ENCODE measurements around the gene CASZ1. TPM values are rescaled to one million over a fixed set of nuclear protein-coding genes. Genes with fewer than 3 reads are reported as not detected.
A peak's percentile ranks its signal among the peaks of the same experiment; 100 is the strongest.

CASZ1 gene
- total and polyA plus RNA-seq, 4 donors: 3.4 to 39.0 (median 13.8) TPM

DNA sequence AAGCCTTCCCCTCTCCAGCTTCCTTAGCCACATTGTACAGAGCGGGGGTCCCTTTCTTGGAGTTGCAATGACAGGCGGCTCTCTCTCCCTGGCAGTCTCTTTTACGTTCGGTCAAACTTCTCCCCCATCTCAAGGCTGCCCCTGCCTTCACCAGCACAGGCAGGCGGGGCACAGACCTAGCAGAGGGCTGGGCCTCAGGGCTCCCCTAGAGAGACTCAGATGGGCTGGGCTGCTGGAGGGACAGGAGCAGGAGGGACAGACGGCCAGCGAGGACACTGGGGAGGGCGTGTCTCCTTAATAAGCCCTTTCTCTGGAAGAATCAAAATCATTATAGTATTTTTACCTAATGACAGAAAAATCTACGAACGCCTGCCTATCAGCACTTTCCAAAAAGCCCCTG, 79.6 kb downstream of the CASZ1 start:
- Histone ChIP-seq H3K9me3 (ENCODE audit: control insufficient read depth, low read length) (no peaks in the 10 kb centered on the region), H3K36me3 (ENCODE audit: control insufficient read depth in 1 of 2, insufficient read depth in 2 of 2, low read length in 1 of 2) (no peaks in the 10 kb centered on the region), H3K4me3 (ENCODE audit: low read length in 2 of 2) (no peak overlapping the region), H3K27me3 (ENCODE audit: control insufficient read depth in 1 of 2, insufficient read depth in 2 of 2, low read length in 1 of 2) (no peaks in the 10 kb centered on the region), H3K27ac (ENCODE audit: low read depth in 1 of 2, low read length in 2 of 2) (no peak overlapping the region), H3K4me1 (ENCODE audit: control insufficient read depth in 1 of 2, insufficient read depth in 2 of 2, low read length in 2 of 2) (no peaks in the 10 kb centered on the region)
- intact Hi-C loops (cut with DNase I): no loop called here
- DNase-seq (no peak), ATAC-seq (ENCODE audit: low FRiP score) (no peak)
- 64% methylated on average over 10 of the region's 10 CpGs for WGBS, 2 donors

DNA sequence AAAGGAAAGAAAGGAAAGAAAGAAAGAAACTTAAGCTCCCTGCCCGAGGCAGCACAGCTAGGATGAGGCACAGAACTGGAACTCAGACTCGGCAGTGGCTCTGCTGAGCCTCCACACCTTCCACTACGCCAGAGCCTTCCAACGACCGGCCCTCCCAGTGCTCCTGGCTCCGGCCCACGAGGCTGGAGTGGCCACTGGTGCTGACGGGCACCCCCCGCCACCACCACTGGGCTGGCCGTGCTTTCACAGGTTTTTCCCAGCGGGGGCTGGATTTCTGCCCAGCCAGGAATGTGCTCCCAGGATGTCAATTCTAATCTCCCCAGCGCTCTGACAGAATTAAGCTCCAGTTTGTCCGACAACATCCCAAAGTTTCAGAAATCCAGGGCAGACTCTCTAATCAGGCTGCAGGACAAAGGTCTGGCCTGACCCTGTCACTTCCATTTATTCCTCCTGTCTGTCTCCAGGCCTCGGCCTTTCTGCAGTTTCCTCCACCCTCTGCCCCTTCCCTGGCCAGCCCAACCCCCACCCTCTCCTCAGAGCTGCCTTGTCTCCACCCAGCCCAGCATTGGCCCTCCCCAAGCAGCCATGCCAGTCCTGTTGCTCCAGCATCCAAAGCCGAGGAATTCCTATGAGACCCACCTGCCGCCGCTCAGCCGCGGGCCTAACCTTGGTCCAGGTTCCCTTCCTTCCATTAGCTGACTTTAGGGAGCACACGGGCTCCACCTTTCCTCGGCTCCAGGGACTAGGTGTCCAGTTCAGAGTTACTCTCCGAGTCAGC, 81.9 kb downstream of the CASZ1 start:
- no peak overlapping the region for H3K4me3 ChIP-seq (ENCODE audit: low read length in 2 of 2)
- 33 to 39% methylated on average over 22 of the region's 22 CpGs for WGBS, 2 donors

DNA sequence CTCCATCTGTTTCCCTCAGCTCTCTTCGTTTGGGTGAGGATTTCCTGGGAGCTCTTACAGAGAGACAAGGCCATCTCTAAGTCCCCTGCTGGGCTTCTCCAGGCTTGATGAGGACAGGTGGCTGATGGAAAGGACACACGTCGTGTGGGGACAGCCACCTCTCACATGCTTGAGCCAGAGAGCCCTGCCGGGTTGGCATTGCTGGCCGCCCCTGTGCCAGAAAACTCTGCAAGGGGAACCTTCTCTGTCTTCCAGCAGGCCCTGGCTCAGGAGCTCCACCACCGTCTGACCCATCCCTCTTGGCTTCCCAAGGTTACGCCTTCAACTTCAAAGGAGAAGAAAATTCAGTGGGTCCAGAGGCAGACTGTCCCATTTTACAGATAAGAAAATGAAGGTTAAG, 82.8 kb downstream of the CASZ1 start:
- Histone ChIP-seq H3K9me3 (ENCODE audit: control insufficient read depth, low read length) (no peaks in the 10 kb centered on the region), H3K4me3 (ENCODE audit: low read length in 2 of 2) (no peak overlapping the region), H3K27me3 (ENCODE audit: control insufficient read depth in 1 of 2, insufficient read depth in 2 of 2, low read length in 1 of 2) (no peaks in the 10 kb centered on the region), H3K27ac (ENCODE audit: low read depth in 1 of 2, low read length in 2 of 2) (no peak overlapping the region), H3K36me3 (ENCODE audit: control insufficient read depth in 1 of 2, insufficient read depth in 2 of 2, low read length in 1 of 2) (no peaks in the 10 kb centered on the region), H3K4me1 (ENCODE audit: control insufficient read depth in 1 of 2, insufficient read depth in 2 of 2, low read length in 2 of 2) (no peaks in the 10 kb centered on the region)
- DNase-seq: no peak
- WGBS, 2 donors: 82 to 83% methylated on average over 7 of the region's 7 CpGs
- no peak for ATAC-seq (ENCODE audit: low FRiP score)
- intact Hi-C loops (cut with DNase I): no loop called here

More for the DNA sequence above, 81.9 kb downstream of the CASZ1 start:
- DNase-seq: peak in 1 of 2 donors; percentile 85
- H3K27me3 ChIP-seq (ENCODE audit: control insufficient read depth in 1 of 2, insufficient read depth in 2 of 2, low read length in 1 of 2): no peaks in the 10 kb centered on the region
- H3K9me3 ChIP-seq (ENCODE audit: control insufficient read depth, low read length): no peaks in the 10 kb centered on the region
- H3K27ac ChIP-seq (ENCODE audit: low read depth in 1 of 2, low read length in 2 of 2): no peak overlapping the region
- peak; percentile 40 for ATAC-seq (ENCODE audit: low FRiP score)
- H3K4me1 ChIP-seq (ENCODE audit: control insufficient read depth in 1 of 2, insufficient read depth in 2 of 2, low read length in 2 of 2): no peaks in the 10 kb centered on the region
- H3K36me3 ChIP-seq (ENCODE audit: control insufficient read depth in 1 of 2, insufficient read depth in 2 of 2, low read length in 1 of 2): no peaks in the 10 kb centered on the region
- intact Hi-C loops (cut with DNase I): no loop called here

- H3K27ac ChIP-seq (ENCODE audit: low read depth in 1 of 2, low read length in 2 of 2): no peak overlapping the region
- no peaks in the 10 kb centered on the region for H3K36me3 ChIP-seq (ENCODE audit: control insufficient read depth in 1 of 2, insufficient read depth in 2 of 2, low read length in 1 of 2)
- 76 to 82% methylated on average over 25 of the region's 25 CpGs for WGBS, 2 donors
- no peaks in the 10 kb centered on the region for H3K4me1 ChIP-seq (ENCODE audit: control insufficient read depth in 1 of 2, insufficient read depth in 2 of 2, low read length in 2 of 2)
- H3K27me3 ChIP-seq (ENCODE audit: control insufficient read depth in 1 of 2, insufficient read depth in 2 of 2, low read length in 1 of 2): no peaks in the 10 kb centered on the region
- H3K9me3 ChIP-seq (ENCODE audit: control insufficient read depth, low read length): no peaks in the 10 kb centered on the region
- intact Hi-C loops (cut with DNase I): no loop called here
- no peak for DNase-seq
- no peak overlapping the region for H3K4me3 ChIP-seq (ENCODE audit: low read length in 2 of 2)
- ATAC-seq (ENCODE audit: low FRiP score): no peak
These were observed 83.7 kb downstream of the CASZ1 start for GRCh38 chr1:10712568-10713362.

- intact Hi-C loops (cut with DNase I): no loop called here
- Histone ChIP-seq H3K4me3 (ENCODE audit: low read length in 2 of 2) (no peak overlapping the region), H3K9me3 (ENCODE audit: control insufficient read depth, low read length) (no peaks in the 10 kb centered on the region), H3K27ac (ENCODE audit: low read depth in 1 of 2, low read length in 2 of 2) (no peak overlapping the region), H3K4me1 (ENCODE audit: control insufficient read depth in 1 of 2, insufficient read depth in 2 of 2, low read length in 2 of 2) (no peaks in the 10 kb centered on the region), H3K27me3 (ENCODE audit: control insufficient read depth in 1 of 2, insufficient read depth in 2 of 2, low read length in 1 of 2) (no peaks in the 10 kb centered on the region), H3K36me3 (ENCODE audit: control insufficient read depth in 1 of 2, insufficient read depth in 2 of 2, low read length in 1 of 2) (no peaks in the 10 kb centered on the region)
- ATAC-seq (ENCODE audit: low FRiP score): no peak
- 95 to 99% methylated on average over 7 of the region's 7 CpGs for WGBS, 2 donors
- DNase-seq: no peak
These were observed 86.0 kb downstream of the CASZ1 start for GRCh38 chr1:10710489-10710888.

DNA sequence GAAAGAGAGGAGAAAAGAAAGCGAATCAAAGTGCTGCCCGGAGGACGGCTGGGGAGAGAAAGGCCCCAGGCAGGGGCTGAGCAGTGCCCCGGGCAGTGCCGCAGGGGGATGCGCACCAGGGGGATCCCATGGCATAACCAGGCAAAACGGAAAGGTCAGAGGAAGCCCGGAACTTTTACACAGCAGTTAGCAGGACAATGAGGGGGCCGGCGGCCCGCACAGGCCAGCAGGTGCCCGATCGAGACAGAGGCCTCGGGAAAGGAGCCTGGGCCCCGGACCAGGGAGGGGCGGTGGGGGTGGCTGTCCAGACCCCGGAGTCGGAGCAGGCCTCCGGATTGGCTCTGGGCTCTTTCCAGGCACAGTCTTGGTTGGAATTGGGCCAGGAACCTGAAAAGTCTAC, 86.8 kb downstream of the CASZ1 start:
- H3K4me1 ChIP-seq (ENCODE audit: control insufficient read depth in 1 of 2, insufficient read depth in 2 of 2, low read length in 2 of 2): no peaks in the 10 kb centered on the region
- ATAC-seq (ENCODE audit: low FRiP score) (no peak), DNase-seq (no peak)
- H3K27me3 ChIP-seq (ENCODE audit: control insufficient read depth in 1 of 2, insufficient read depth in 2 of 2, low read length in 1 of 2): no peaks in the 10 kb centered on the region
- no peaks in the 10 kb centered on the region for H3K36me3 ChIP-seq (ENCODE audit: control insufficient read depth in 1 of 2, insufficient read depth in 2 of 2, low read length in 1 of 2)
- WGBS, 2 donors: 90 to 93% methylated on average over 19 of the region's 19 CpGs
- no peak overlapping the region for H3K4me3 ChIP-seq (ENCODE audit: low read length in 2 of 2)
- H3K27ac ChIP-seq (ENCODE audit: low read depth in 1 of 2, low read length in 2 of 2): no peak overlapping the region
- intact Hi-C loops (cut with DNase I): no loop called here
- no peaks in the 10 kb centered on the region for H3K9me3 ChIP-seq (ENCODE audit: control insufficient read depth, low read length)

- 82 to 86% methylated on average over 16 of the region's 16 CpGs for WGBS, 2 donors
- no peak overlapping the region for H3K27ac ChIP-seq (ENCODE audit: low read depth in 1 of 2, low read length in 2 of 2)
- no peaks in the 10 kb centered on the region for H3K27me3 ChIP-seq (ENCODE audit: control insufficient read depth in 1 of 2, insufficient read depth in 2 of 2, low read length in 1 of 2)
- H3K36me3 ChIP-seq (ENCODE audit: control insufficient read depth in 1 of 2, insufficient read depth in 2 of 2, low read length in 1 of 2): no peaks in the 10 kb centered on the region
- no peak overlapping the region for H3K4me3 ChIP-seq (ENCODE audit: low read length in 2 of 2)
- DNase-seq (no peak), ATAC-seq (ENCODE audit: low FRiP score) (no peak)
- intact Hi-C loops (cut with DNase I): no loop called here
- H3K9me3 ChIP-seq (ENCODE audit: control insufficient read depth, low read length): no peaks in the 10 kb centered on the region
- no peaks in the 10 kb centered on the region for H3K4me1 ChIP-seq (ENCODE audit: control insufficient read depth in 1 of 2, insufficient read depth in 2 of 2, low read length in 2 of 2)
These were observed 87.3 kb downstream of the CASZ1 start for GRCh38 chr1:10709165-10709564.

- Histone ChIP-seq H3K9me3 (ENCODE audit: control insufficient read depth, low read length) (no peaks in the 10 kb centered on the region), H3K36me3 (ENCODE audit: control insufficient read depth in 1 of 2, insufficient read depth in 2 of 2, low read length in 1 of 2) (no peaks in the 10 kb centered on the region), H3K4me3 (ENCODE audit: low read length in 2 of 2) (no peak overlapping the region), H3K27ac (ENCODE audit: low read depth in 1 of 2, low read length in 2 of 2) (no peak overlapping the region), H3K4me1 (ENCODE audit: control insufficient read depth in 1 of 2, insufficient read depth in 2 of 2, low read length in 2 of 2) (no peaks in the 10 kb centered on the region), H3K27me3 (ENCODE audit: control insufficient read depth in 1 of 2, insufficient read depth in 2 of 2, low read length in 1 of 2) (no peaks in the 10 kb centered on the region)
- DNase-seq: no peak
- no peak for ATAC-seq (ENCODE audit: low FRiP score)
- intact Hi-C loops (cut with DNase I): no loop called here
- WGBS, 2 donors: 86 to 90% methylated on average over 11 of the region's 11 CpGs
These were observed 87.7 kb downstream of the CASZ1 start for GRCh38 chr1:10708757-10709156.

DNA sequence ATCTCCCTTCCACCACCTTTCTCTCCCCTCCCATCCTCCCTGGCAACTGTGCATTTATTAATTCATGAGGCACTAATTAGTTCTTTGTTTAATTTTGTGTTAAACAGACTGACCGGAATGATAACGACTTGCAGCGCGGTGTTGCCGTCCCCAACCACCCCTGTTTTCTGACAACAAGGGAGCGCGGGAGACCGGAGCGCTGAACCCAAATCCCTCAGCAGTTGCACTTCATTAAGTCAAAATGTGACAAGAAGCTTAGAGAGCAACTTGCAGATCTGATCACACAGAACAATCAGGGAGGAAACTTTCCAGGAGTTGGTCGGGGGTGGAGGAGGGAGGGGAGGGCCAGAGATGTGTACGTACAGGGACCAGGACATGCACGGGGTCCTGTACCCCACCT, 89.2 kb downstream of the CASZ1 start:
- no peaks in the 10 kb centered on the region for H3K4me1 ChIP-seq (ENCODE audit: control insufficient read depth in 1 of 2, insufficient read depth in 2 of 2, low read length in 2 of 2)
- WGBS, 2 donors: 96 to 97% methylated on average over 12 of the region's 12 CpGs
- H3K4me3 ChIP-seq (ENCODE audit: low read length in 2 of 2): no peak overlapping the region
- no peak overlapping the region for H3K27ac ChIP-seq (ENCODE audit: low read depth in 1 of 2, low read length in 2 of 2)
- ATAC-seq (ENCODE audit: low FRiP score) (no peak), DNase-seq (no peak)
- intact Hi-C loops (cut with DNase I): no loop called here
- no peaks in the 10 kb centered on the region for H3K27me3 ChIP-seq (ENCODE audit: control insufficient read depth in 1 of 2, insufficient read depth in 2 of 2, low read length in 1 of 2)
- no peaks in the 10 kb centered on the region for H3K36me3 ChIP-seq (ENCODE audit: control insufficient read depth in 1 of 2, insufficient read depth in 2 of 2, low read length in 1 of 2)
- H3K9me3 ChIP-seq (ENCODE audit: control insufficient read depth, low read length): no peaks in the 10 kb centered on the region

All from aorta (tissue), 5 donors.